Spleen (tissue), 11 donors: ENCODE data around the gene SLC1A7. TPM values are rescaled to one million over a fixed set of nuclear protein-coding genes. Genes with fewer than 3 reads are reported as not detected.
A peak's percentile ranks its signal among the peaks of the same experiment; 100 is the strongest.

Source experiments
- DNase-seq: peaks from one replicate; pipeline ENCODE4 v3.0.0-alpha.2; 2020
- H3K27ac ChIP-seq, 8 donors: fragments of 200-600 bp; sonication (generic) in 7 of 8; 1 replicate in 4 of 8; 2 replicates in 4 of 8; pipeline versions ENCODE4 v1.5.0 to v1.8.0; 2016 to 2021; ENCODE audit warnings: inconsistent platforms in 4 of 8, mild to moderate bottlenecking in 4 of 8, moderate library complexity in 1 of 8
- H3K27me3 ChIP-seq, 7 donors: fragments of 200-600 bp; sonication (generic) in 6 of 7; replicated peaks in 1 of 7; 1 replicate in 4 of 7; 2 replicates in 3 of 7; pipeline versions ENCODE4 v1.5.0 to v1.8.0; 2016 to 2021; ENCODE audit warnings: inconsistent platforms in 3 of 7, mild to moderate bottlenecking in 1 of 7
- H3K36me3 ChIP-seq, 6 donors: fragments of 200-600 bp; sonication (generic) in 5 of 6; 1 replicate in 4 of 6; 2 replicates in 2 of 6; pipeline versions ENCODE4 v1.5.0 to v1.8.0; 2016 to 2021; ENCODE audit warnings: inconsistent platforms in 2 of 6
- H3K4me1 ChIP-seq, 6 donors: fragments of 200-600 bp; sonication (generic) in 5 of 6; 1 replicate in 3 of 6; 2 replicates in 3 of 6; pipeline versions ENCODE4 v1.5.0 to v1.8.0; 2016 to 2021; ENCODE audit warnings: inconsistent platforms in 3 of 6
- H3K4me3 ChIP-seq, 8 donors: fragments of 200-600 bp; sonication (generic) in 7 of 8; 1 replicate in 4 of 8; 2 replicates in 4 of 8; pipeline versions ENCODE4 v1.5.0 to v1.8.0; 2016 to 2021; ENCODE audit warnings: inconsistent platforms in 4 of 8, mild to moderate bottlenecking in 4 of 8, moderate library complexity in 2 of 8
- H3K9me3 ChIP-seq, 8 donors: fragments of 200-600 bp; sonication (generic) in 7 of 8; 1 replicate in 4 of 8; 2 replicates in 4 of 8; pipeline versions ENCODE4 v1.5.0 to v1.8.0; 2016 to 2021; ENCODE audit warnings: inconsistent platforms in 4 of 8
- CTCF ChIP-seq, 11 experiments: fragments of 200-600 bp in 7 of 11; fragments of 450-650 bp in 4 of 11; sonication (generic) in 4 of 11; IDR thresholded peaks in 8 of 11; conservative IDR thresholded peaks in 3 of 11; 1 replicate in 7 of 11; 2 replicates in 4 of 11; pipeline versions ENCODE4 v1.4.0 to v1.8.0; 2016 to 2021; ENCODE audit warnings: antibody characterized with exemption in 11 of 11, inconsistent platforms in 4 of 11, mild to moderate bottlenecking in 1 of 11
- POLR2A ChIP-seq, 3 donors: fragments of 450-650 bp; IDR thresholded peaks; one replicate each; pipeline ENCODE4 v1.5.1; 2017; ENCODE audit warnings: antibody characterized with exemption in 3 of 3, mild to moderate bottlenecking in 1 of 3
- POLR2AphosphoS5 ChIP-seq, 3 donors: sonication (generic); formaldehyde crosslinking; IDR thresholded peaks; one replicate each; pipeline ENCODE4 v1.5.1; 2017; ENCODE audit warnings: antibody characterized with exemption in 3 of 3
- WGBS, 5 donors: extraction: QIAGEN DNeasy Blood & Tissue Kit in 3 of 5; methylation state at CpG; one replicate each; pipeline versions ENCODE4 v1.1.5 to v1.1.7; 2013 to 2018; 5-methylcytosine and 5-hydroxymethylcytosine counted together
- intact Hi-C: fragments of 100-400 bp; cut with DNase I; formaldehyde crosslinking; loops from one replicate; pipeline ENCODE4 v1.15.0; 2023; ENCODE audit warnings: low total_unique reads
- polyA plus RNA-seq, 3 donors: library from polyadenylated mRNA; stranded (reverse); fragments of 200-250 nt; gene quantifications; one replicate each; pipeline ENCODE4 v1.2.1, GENCODE V29; 2013
- total RNA-seq, 7 donors: library from RNA; depleted of rRNA in 3 of 7; stranded (reverse); fragments of >200 nt in 3 of 7; fragmentation: NEBNext Ultra II Directional in 4 of 7; extraction: Animal tissue kit (Norgen Biotek cat#: 25700) in 4 of 7; gene quantifications; one replicate each; pipeline versions ENCODE4 v1.1.0 to v1.2.1, GENCODE V29; 2016 to 2021
- donor health status: healthy with polysubstance abuse.
- donor health status: DM: no; HTN: no; CAD: no; lungs with moderate emphysema.
- donor health status: DM: no; HTN: no; CAD: no.
- donor health status: Bipolar disorder and iron deficiency.
- donor health status: healthy.
- donor health status: DM: no; HTN: no; CAD: no.
- donor health status: DM: yes; HTN: yes; CAD: no.

The SLC1A7 gene
- total and polyA plus RNA-seq, 10 donors, result 0.02 to 0.19 (median 0.08) TPM; not detected in 6

DNA sequence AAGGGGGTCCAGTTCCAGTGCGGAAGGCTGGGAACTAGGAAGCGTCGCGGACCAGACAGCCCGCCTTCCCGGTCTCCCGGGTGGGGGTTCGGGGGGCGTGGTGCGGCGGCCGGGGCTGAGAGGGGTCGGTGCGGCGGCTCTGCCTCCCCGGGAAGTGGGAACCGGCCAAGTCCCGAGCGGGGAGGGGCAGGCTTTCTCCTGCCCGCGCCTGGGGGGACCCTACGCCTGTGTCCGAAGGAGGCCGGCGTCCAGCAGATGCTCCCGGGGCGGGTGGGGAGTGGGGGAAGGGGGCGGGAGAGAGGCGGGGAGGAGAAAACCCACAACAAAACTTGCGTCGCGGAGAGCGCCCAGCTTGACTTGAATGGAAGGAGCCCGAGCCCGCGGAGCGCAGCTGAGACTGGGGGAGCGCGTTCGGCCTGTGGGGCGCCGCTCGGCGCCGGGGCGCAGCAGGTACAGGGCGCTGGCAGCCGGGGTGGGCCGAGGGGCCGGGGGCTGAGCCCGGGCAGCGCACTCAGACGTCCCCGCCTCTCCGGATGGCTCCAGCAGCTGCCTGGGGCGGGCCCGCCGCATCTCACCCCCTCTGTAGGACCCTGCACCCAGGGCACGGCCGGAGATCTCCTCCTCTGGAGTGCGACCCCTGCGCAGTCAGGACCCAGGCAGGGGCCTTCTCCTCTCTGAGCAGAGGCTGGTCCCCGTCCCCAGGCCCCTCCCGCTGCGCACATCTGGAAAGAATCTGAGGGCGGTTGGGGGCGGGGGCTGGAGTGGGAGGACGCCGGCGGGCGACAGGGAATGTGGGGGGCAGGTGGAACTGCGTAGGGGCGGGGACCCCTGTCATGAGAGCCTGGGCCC lies 80.4 kb downstream of the SLC1A7 start, which contains the start of gene PODN:
TSS of gene PODN (plus strand) at position 355 of the 849 bp plus-strand sequence. CDS start 7,643 bp downstream, outside the sequence.
- peak; percentile 66 for DNase-seq

DNA sequence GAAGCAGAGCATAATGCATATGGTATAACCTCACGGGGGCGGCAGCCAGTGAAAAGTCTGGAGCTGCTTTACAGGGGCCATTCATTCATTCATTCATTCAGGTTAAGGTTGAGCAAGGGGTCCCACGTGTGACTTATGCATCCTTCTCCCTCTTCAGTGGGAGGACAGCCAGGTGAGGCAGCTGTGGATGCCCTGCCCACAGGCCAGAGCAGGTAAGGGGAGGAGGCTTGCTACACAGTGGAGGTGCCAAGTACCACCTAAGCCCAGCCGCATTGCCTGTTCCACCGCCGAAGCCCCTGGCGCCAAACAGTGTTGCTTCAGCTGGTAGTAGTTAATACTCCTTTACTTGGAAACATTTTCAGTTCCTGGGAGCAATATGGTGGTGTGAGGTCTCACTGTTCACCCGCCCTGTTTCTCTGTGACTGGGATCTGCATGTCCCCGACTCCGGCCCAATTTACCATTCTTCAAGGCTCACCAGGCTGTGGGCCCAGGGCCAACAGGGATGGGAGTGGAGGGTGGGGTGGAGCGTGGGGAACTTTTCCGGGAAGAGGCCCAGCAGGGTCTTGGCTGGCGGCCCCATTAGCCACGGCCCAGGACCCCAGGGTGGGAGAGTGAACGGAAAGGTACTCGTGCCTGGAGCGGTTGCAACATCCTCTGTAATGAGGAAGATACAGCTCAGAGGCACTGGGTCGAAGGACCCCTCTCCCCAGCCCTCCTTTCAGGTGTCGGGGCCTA lies 81.1 kb downstream of the SLC1A7 start:
- Histone ChIP-seq H3K9me3 (no peaks in the 10 kb centered on the region), H3K4me3 (peak overlapping the region in 7 of 8 donors; percentile 19 to 62 (median 29)), H3K27ac (no peak overlapping the region), H3K4me1 (peaks cover 4 to 22% (median 19%) of the 10 kb centered on the region in 6 donors), H3K36me3 (no peaks in the 10 kb centered on the region), H3K27me3 (peaks cover 4 to 62% (median 34%) of the 10 kb centered on the region in 7 donors)
- intact Hi-C loops, result no loop called here
- no peak for TF ChIP-seq POLR2A (IDR thresholded peaks at IDR 0.05)
- TF ChIP-seq CTCF (IDR thresholded peaks at IDR 0.05 in 8 of 11, conservative IDR thresholded peaks at IDR 0.05 in 3 of 11), result no peak
- no peak for TF ChIP-seq POLR2AphosphoS5 (IDR thresholded peaks at IDR 0.05)
- WGBS, 5 donors, result 46 to 71% (median 53%) methylated on average over 10 to 19 of the region's 19 CpGs
- DNase-seq, result no peak

More for the DNA sequence above, 80.4 kb downstream of the SLC1A7 start, which contains the start of gene PODN:
- Histone ChIP-seq H3K36me3 (no peaks in the 10 kb centered on the region), H3K27ac (no peak within 1 kb of the TSS), H3K27me3 (peaks cover 4 to 62% (median 34%) of the 10 kb centered on the region in 7 donors), H3K4me1 (peaks cover 4 to 22% (median 19%) of the 10 kb centered on the region in 6 donors), H3K4me3 (peak within 1 kb of the TSS; percentile 4 to 62 (median 26)), H3K9me3 (no peaks in the 10 kb centered on the region)
- TF ChIP-seq CTCF (IDR thresholded peaks at IDR 0.05 in 8 of 11, conservative IDR thresholded peaks at IDR 0.05 in 3 of 11), result no peak
- TF ChIP-seq POLR2AphosphoS5 (IDR thresholded peaks at IDR 0.05), result no peak
- WGBS, 5 donors, result 0 to 7% (median 2%) methylated on average over 14 to 73 of the region's 73 CpGs
- intact Hi-C loops, result no loop called here

DNA sequence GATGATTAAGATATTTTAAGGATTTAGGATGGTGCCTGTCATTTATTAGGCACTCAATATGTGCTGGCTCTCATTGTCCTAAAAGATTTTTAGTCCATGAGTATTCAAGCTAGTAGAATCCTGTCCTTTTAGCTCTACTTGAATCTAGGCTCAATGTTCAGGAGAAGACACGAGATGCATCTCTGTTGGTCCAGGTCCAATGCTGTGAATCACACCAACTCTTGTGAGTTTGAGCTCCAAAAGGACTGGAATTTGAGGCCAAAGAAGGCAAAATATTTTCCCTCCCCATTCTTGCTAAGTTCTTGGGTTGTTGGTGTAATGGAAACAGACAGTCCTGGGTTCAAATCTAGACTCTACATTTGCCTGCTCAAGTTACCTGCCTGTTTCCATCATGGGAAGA lies 81.9 kb downstream of the SLC1A7 start:
- Histone ChIP-seq H3K27ac (no peak overlapping the region), H3K4me1 (peaks cover 4 to 22% (median 19%) of the 10 kb centered on the region in 6 donors), H3K4me3 (no peak overlapping the region), H3K9me3 (no peaks in the 10 kb centered on the region), H3K36me3 (no peaks in the 10 kb centered on the region), H3K27me3 (peaks cover 4 to 62% (median 34%) of the 10 kb centered on the region in 7 donors)
- 73 to 89% (median 81%) methylated on average over 1 of the region's 1 CpG for WGBS, 5 donors
- no peak for DNase-seq
- no peak for TF ChIP-seq POLR2AphosphoS5 (IDR thresholded peaks at IDR 0.05)
- TF ChIP-seq POLR2A (IDR thresholded peaks at IDR 0.05), result no peak
- intact Hi-C loops, result no loop called here

- H3K9me3 ChIP-seq, result no peaks in the 10 kb centered on the region
- peaks cover 0 to 11% (median 8%) of the 10 kb centered on the region in 6 donors for H3K4me1 ChIP-seq
- TF ChIP-seq POLR2AphosphoS5 (IDR thresholded peaks at IDR 0.05) (no peak), CTCF (IDR thresholded peaks at IDR 0.05 in 8 of 11, conservative IDR thresholded peaks at IDR 0.05 in 3 of 11) (no peak), POLR2A (IDR thresholded peaks at IDR 0.05) (no peak)
- H3K27me3 ChIP-seq, result peaks cover 0 to 30% (median 16%) of the 10 kb centered on the region in 7 donors
- WGBS, 5 donors, result 88 to 93% (median 92%) methylated on average over 2 of the region's 2 CpGs
- peaks cover 0 to 29% (median 6%) of the 10 kb centered on the region in 6 donors for H3K36me3 ChIP-seq
- DNase-seq, result no peak
- intact Hi-C loops, result no loop called here
- no peak overlapping the region for H3K27ac ChIP-seq
- H3K4me3 ChIP-seq, result no peak overlapping the region
These were observed 85.3 kb downstream of the SLC1A7 start for GRCh38 chr1:53057127-53057526.
